GM21390 (cell line): ENCODE data around the gene CGAS.
A peak's percentile ranks its signal among the peaks of the same experiment; 100 is the strongest.
"Not testable (repeated sequence)": the region's sequence is repeated elsewhere in the genome, so short reads cannot be mapped to it uniquely, and the experiment has no call there.

Source experiments
- ATAC-seq: cut with Tn5 transposase; IDR thresholded peaks from one replicate; pipeline ENCODE4 v1.9.1; 2021; ENCODE audit not compliant: unreplicated experiment

CGAS gene

DNA sequence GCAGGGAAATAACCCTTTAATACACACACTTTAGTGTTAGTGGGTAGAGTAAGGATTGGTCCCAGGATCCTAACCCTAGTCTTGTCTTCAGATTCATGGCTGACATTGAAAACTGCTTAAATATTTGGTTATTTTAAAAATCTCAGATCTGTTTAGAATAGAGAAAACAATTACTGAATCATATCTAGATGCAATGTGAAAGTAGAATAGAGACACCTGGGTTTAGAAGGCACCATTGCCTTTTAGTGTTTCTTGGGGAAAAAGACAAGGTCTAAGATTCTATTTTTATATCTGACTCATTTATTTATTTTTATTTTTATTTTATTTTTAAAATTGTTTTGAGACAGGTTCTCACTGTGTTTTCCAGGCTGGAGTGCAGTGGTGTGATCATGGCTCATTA, 51.4 kb downstream of the CGAS start:
- no peak for ATAC-seq

- ATAC-seq: no peak
Observed at GRCh38 chr6:73395875-73396274, 56.2 kb downstream of the CGAS start.

DNA sequence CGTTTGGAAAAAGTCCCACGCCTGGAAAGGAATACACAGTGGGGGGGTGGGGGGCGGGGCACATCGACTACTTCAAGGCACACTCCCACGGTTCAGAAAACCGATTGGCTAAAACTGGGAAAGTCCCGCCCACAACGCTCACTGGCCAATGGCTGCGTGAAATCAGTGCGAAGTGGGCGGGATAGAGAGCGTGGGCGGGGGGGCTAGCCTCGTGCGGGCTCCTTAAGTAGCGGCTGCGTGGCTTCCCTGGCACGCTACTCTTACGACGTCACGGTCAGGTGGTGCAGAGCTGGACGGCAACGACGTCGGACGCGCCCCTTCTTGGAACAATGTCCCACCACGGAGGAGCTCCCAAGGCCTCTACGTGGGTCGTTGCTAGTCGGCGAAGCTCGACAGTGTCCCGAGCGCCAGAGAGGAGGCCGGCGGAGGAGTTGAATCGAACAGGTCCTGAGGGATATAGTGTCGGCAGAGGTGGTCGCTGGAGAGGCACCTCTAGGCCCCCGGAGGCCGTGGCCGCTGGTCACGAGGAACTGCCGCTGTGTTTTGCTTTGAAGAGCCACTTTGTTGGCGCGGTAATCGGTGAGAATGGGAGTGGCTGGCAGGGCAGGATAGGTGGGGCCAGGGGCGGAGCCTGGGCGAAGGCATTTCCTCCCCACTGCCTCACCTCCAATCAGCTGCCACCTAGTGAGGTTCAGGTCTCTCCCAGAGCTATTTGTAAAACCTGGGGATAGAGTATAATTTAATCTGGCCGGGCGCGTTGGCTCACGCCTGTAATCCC, 57.3 kb downstream of the CGAS start, which contains the start of gene DDX43:
Gene DDX43 (plus strand): TSS at position 252 of the 778 bp plus-strand sequence. CDS start 78 bp downstream, at position 330.
- no peak for ATAC-seq

DNA sequence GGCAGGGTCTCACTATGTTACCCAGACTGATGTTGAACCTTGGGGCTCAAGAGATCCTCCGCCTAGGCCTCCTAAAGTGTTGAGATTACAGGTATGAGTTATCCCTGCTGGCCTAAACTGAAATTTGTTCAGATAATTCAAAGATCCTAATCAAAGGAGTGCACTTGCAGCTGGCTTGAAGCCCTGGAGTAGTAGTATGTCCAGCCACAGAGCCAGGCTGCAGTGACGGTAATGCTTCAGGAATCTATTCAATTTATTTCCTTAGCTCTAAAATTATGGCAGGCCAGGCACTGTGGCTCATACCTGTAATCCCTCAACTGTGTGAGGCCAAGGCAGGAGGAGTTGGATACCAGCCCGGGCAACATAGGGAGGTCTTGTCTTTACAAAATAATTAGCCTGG, 58.8 kb downstream of the CGAS start:
- ATAC-seq: no peak

DNA sequence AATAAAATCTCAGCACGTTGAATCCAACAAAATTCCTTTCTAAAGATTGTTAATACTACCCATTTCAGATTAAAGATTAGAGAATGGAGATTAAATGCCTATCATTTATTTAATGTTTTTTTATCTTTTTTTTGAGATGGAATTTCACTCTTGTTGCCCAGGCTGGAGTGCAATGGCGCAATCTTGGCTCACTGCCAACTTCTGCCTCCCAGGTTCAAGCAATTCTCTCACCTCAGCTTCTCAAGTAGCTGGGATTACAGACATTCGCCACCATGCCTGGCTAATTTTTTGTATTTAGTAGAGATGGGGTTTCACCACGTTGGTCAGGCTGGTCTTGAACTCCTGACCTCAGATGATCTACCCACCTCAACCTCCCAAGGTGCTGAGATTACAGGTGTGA, 59.9 kb downstream of the CGAS start:
- not testable (repeated sequence) for ATAC-seq

- ATAC-seq: no peak
Observed at GRCh38 chr6:73391675-73392074, 60.4 kb downstream of the CGAS start.

- ATAC-seq: no peak
Observed at GRCh38 chr6:73389854-73390253, 62.2 kb downstream of the CGAS start.

GRCh38 chr6:73388800-73389512, 63.1 kb downstream of the CGAS start:
- ATAC-seq: peak; percentile 82

DNA sequence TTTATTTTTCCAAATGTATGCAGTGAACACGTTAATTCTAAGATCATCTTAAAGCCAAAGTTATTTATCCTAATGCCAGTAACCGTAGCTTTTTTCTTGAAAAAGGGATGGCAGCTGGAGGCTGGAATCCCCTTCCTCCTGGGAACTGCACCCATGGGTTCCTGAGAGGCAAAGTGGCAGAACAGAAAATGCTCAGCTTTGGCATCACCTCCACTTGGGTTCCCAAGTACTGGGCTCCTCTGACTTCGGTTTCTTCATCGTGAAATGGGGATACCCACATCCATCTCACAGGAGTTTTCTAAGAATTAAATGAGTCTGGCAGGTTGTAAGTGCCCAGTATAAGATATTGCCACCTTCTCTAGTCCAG, 63.7 kb downstream of the CGAS start:
- peak; percentile 15 for ATAC-seq

GRCh38 chr6:73382462-73383113, 69.5 kb downstream of the CGAS start:
- no peak for ATAC-seq

DNA sequence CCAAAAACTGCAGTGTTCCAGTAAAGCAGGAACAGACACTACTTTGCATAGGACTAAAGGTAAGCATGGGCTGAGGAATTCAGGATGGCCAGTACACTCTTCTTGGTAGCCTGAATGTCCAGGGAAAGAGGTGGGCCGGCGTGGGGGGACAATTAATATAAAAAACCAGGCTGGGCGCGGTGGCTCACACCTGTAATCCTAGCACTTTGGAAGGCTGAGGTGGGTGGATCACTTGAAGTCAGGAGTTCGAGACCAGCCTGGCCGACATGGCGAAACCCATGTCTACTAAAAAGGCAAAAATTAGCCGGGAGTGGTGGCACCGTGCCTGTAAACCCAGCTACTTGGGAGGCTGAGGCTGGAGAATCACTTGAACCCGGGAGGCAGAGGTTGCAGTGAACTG, 70.6 kb downstream of the CGAS start:
- not testable (repeated sequence) for ATAC-seq

- ATAC-seq: no peak
Observed at GRCh38 chr6:73377225-73377624, 74.9 kb downstream of the CGAS start.

- ATAC-seq: no peak
Observed at GRCh38 chr6:73375216-73375615, 76.9 kb downstream of the CGAS start.
